Ecto neural progenitor cell (in vitro differentiated cells): Measurements from ENCODE around the gene RPL37.
"Not testable (repeated sequence)": the region's sequence is repeated elsewhere in the genome, so short reads cannot be mapped to it uniquely, and the experiment has no call there.

Experiments
- DNase-seq: peaks from one replicate; pipeline ENCODE4 v3.0.0-alpha.2; 2018; ENCODE audit warnings: low spot score

The RPL37 gene

GRCh38 chr5:40834849-40835787 lies at the start of gene RPL37:
TSS of gene RPL37 (minus strand) at chr5:40835222. CDS start at chr5:40835185, 37 bp downstream.
- peak; percentile 96 for DNase-seq

- DNase-seq, result not testable (repeated sequence)
Measured at GRCh38 chr5:40883051-40883450, 48.0 kb upstream of the RPL37 start.

GRCh38 chr5:40882291-40882690 lies 47.3 kb upstream of the RPL37 start:
- no peak for DNase-seq

- DNase-seq, result no peak
Measured at GRCh38 chr5:40879163-40879942, 44.3 kb upstream of the RPL37 start.

GRCh38 chr5:40877371-40877988 lies 42.5 kb upstream of the RPL37 start:
- no peak for DNase-seq

GRCh38 chr5:40875958-40876357 lies 40.9 kb upstream of the RPL37 start:
- DNase-seq, result no peak

GRCh38 chr5:40873286-40873880 lies 38.4 kb upstream of the RPL37 start:
- no peak for DNase-seq

GRCh38 chr5:40872253-40872652 lies 37.2 kb upstream of the RPL37 start:
- DNase-seq, result not testable (repeated sequence)

- no peak for DNase-seq
Measured at GRCh38 chr5:40871177-40871576, 36.2 kb upstream of the RPL37 start.

GRCh38 chr5:40869384-40869783 lies 34.4 kb upstream of the RPL37 start:
- no peak for DNase-seq

- no peak for DNase-seq
Measured at GRCh38 chr5:40866844-40867243, 31.8 kb upstream of the RPL37 start.

- DNase-seq, result not testable (repeated sequence)
Measured at GRCh38 chr5:40865004-40865403, 30.0 kb upstream of the RPL37 start.

GRCh38 chr5:40860711-40861110 lies 25.7 kb upstream of the RPL37 start:
- no peak for DNase-seq

- DNase-seq, result no peak
Measured at GRCh38 chr5:40853632-40854192, 18.7 kb upstream of the RPL37 start.

GRCh38 chr5:40847525-40847924 lies 12.5 kb upstream of the RPL37 start:
- no peak for DNase-seq

- DNase-seq, result no peak
Measured at GRCh38 chr5:40846371-40846770, 11.3 kb upstream of the RPL37 start.

GRCh38 chr5:40844565-40844964 lies 9.5 kb upstream of the RPL37 start:
- DNase-seq, result no peak

- no peak for DNase-seq
Measured at GRCh38 chr5:40842351-40842750, 7.3 kb upstream of the RPL37 start.

GRCh38 chr5:40841068-40841805 lies 6.2 kb upstream of the RPL37 start, which contains the start of gene CARD6:
TSS of gene CARD6 (plus strand) at chr5:40841367. CDS start at chr5:40841383, 16 bp downstream.
- DNase-seq, result no peak

- DNase-seq, result no peak
Measured at GRCh38 chr5:40838086-40838485, 3.1 kb upstream of the RPL37 start.

GRCh38 chr5:40834391-40834848 lies 602 bp downstream of the RPL37 start:
- DNase-seq, result no peak
